Tibial nerve (tissue), 3 donors: ENCODE measurements around the gene GPC5.

Experiments
- CTCF ChIP-seq, 5 experiments: fragments of 200-600 bp in 3 of 5; fragments of 450-650 bp in 2 of 5; sonication (generic) in 3 of 5; IDR thresholded peaks; one replicate each; pipeline ENCODE4 v1.5.1; 2016 to 2019; ENCODE audit warnings: antibody characterized with exemption in 5 of 5, mild to moderate bottlenecking in 3 of 5, moderate library complexity in 2 of 5
- POLR2A ChIP-seq, 2 donors: fragments of 450-650 bp; IDR thresholded peaks; one replicate each; pipeline ENCODE4 v1.6.1; 2017; ENCODE audit warnings: antibody characterized with exemption in 2 of 2, mild to moderate bottlenecking in 2 of 2, moderate library complexity in 2 of 2

DNA sequence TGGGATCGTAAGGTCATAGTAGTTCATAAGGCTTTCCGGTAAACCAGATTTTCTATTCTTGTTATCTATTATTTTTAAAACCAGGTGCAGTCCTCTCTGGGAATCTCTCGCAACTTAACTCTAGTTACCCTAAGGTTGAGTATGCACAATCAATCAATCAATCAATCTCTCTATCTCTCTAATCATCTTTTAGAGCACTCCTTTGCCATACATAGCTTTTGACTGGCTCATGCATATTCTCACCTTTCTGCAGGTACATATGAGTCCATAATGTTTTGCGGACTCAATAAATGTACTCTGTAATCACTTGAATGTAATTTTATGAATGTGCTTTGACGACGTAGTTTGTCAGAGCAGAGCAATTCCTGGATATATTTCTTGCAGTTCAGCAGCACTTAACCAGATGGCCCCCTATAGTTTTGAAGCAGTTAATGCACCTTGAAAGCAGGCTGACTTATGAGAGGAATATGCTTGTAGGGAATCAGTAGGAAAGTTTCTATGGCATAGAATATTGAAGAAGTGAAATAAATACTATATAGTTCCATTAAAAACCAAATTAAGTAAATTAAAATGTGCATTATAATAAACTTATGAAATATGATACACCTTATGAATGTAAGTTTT, 524.7 kb downstream of the GPC5 start:
- no peak for TF ChIP-seq POLR2A (IDR thresholded peaks at IDR 0.05)
- no peak for TF ChIP-seq CTCF (IDR thresholded peaks at IDR 0.05)
